ENCODE data around the gene CCDC30.

DNA sequence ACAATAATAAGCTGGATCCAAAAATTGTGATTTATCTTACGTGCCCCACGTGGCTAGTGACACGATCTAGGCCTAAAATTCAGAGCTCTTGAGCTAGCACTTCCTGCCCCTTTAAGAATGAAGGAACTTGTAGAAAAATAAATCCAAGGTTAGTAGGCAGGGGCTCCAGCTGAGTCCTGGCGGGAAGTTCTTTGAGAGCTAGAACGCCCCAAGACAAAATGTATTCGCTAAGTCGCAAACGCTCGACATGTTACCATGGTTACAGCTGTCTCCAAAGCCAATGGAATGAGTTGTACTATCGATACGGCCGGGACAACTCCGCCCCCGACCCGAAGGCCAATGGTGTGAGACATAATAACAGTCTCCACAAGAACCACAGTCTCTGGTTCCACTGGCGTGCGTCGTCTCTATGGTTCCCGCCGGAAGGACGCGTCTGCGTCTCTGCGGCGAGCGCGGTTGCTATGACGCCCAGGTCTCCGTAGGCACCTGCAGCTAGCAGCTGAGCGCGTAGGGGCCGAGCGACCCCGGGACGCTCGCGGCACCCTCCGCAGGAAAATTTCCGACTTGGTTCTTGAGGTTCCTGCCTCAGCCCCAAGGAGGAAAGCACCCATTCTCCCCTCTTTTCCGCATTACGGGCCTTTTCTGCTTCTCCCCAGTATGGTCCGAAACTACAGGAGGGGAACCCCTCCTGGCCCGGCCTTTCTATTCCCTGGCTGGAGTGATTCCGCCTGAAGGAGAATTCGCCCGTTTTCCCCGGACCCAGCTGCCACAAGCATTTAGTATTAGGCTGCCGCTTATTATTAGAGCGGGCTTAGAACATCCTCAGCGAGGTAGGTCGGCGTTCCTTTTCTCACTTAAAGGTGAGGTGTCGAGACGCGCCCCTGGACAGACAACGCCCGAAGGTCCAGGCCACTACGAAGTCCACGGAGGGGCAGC lies at the start of gene CCDC30:
- TF ChIP-seq, protein P1, sequence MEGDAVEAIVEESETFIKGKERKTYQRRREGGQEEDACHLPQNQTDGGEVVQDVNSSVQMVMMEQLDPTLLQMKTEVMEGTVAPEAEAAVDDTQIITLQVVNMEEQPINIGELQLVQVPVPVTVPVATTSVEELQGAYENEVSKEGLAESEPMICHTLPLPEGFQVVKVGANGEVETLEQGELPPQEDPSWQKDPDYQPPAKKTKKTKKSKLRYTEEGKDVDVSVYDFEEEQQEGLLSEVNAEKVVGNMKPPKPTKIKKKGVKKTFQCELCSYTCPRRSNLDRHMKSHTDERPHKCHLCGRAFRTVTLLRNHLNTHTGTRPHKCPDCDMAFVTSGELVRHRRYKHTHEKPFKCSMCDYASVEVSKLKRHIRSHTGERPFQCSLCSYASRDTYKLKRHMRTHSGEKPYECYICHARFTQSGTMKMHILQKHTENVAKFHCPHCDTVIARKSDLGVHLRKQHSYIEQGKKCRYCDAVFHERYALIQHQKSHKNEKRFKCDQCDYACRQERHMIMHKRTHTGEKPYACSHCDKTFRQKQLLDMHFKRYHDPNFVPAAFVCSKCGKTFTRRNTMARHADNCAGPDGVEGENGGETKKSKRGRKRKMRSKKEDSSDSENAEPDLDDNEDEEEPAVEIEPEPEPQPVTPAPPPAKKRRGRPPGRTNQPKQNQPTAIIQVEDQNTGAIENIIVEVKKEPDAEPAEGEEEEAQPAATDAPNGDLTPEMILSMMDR (IDR thresholded peaks at IDR 0.05): no peak
- TF ChIP-seq POLR2A (IDR thresholded peaks at IDR 0.05; ENCODE audit: low read depth) (no peak), POLR2AphosphoS5 (IDR thresholded peaks at IDR 0.05) (peak; percentile 57 to 74), EP300 (IDR thresholded peaks at IDR 0.05) (no peak)

Measured in esophagus muscularis mucosa (tissue), 4 donors.